NCI-H460 (cell line): ENCODE data around the gene NUP205. TPM values are rescaled to one million over a fixed set of nuclear protein-coding genes. Genes with fewer than 3 reads are reported as not detected.

Experiments used
- DNase-seq: peaks from one replicate; pipeline ENCODE4 v3.0.0-alpha.2; 2016; ENCODE audit warnings: low read depth; ENCODE audit errors: extremely low read depth
- small RNA-seq, 2 experiments: library from RNA; depleted of rRNA; stranded (forward); fragments of <200 nt; gene quantifications; one replicate each; pipeline ENCODE3, GENCODE V24; 2014
- total RNA-seq: library from RNA; depleted of rRNA; stranded (reverse); fragments of >200 nt; shearing (Covaris generic); gene quantifications from 2 replicates; pipeline ENCODE4 v1.2.3, GENCODE V29; 2014; rRNA removed

Gene NUP205
- total RNA-seq, 1 experiment from 2014 or later: 103 TPM

GRCh38 chr7:135697276-135698049 lies 139.7 kb downstream of the NUP205 start:
- DNase-seq: no peak

Small RNAs within 50 kb of the gene (small RNA-seq; reads per million reads assigned to genes)
- gene RNU6-1154P: 0 reads per million in 2 experiments

Other genes with a start within 250 kb of the NUP205 start
- gene CNOT4, start 47.8 kb upstream of the NUP205 start, total RNA-seq: 15.2 and 15.3 TPM in 2 replicates
- gene STMP1, start 104.6 kb downstream of the NUP205 start, total RNA-seq: 16.2 and 16.3 TPM in 2 replicates
- not detected in 2 replicates for gene SLC13A4, start 170.3 kb downstream of the NUP205 start, total RNA-seq
- not detected in 2 replicates for gene FAM180A, start 190.9 kb downstream of the NUP205 start, total RNA-seq